DMS 273 (cell line): ENCODE data around the gene AP2M1.

Source experiments
- DNase-seq: peaks from one replicate; lab custom pipeline; 2025; ENCODE audit not compliant: unreplicated experiment; lab: John Stamatoyannopoulos, UW

AP2M1 gene

GRCh38 chr3:184177767-184178306 lies 3.2 kb downstream of the AP2M1 start:
- DNase-seq, result no peak

GRCh38 chr3:184178521-184179138 lies 4.0 kb downstream of the AP2M1 start:
- no peak for DNase-seq

GRCh38 chr3:184180165-184180564 lies 5.5 kb downstream of the AP2M1 start:
- DNase-seq, result no peak

GRCh38 chr3:184181596-184181995 lies 6.9 kb downstream of the AP2M1 start:
- DNase-seq, result no peak

- no peak for DNase-seq
Observed at GRCh38 chr3:184183679-184184078, 9.0 kb downstream of the AP2M1 start.

GRCh38 chr3:184184546-184185230 lies 10.0 kb downstream of the AP2M1 start:
- no peak for DNase-seq

GRCh38 chr3:184185461-184186183 lies 11.0 kb downstream of the AP2M1 start:
- peak; percentile 100 for DNase-seq

- peak; percentile 76 for DNase-seq
Observed at GRCh38 chr3:184186184-184186901, 11.7 kb downstream of the AP2M1 start, which contains the start of gene ABCF3. TSS of gene ABCF3 (plus strand) at chr3:184186199. CDS start at chr3:184186208, 9 bp downstream.

- peak; percentile 73 for DNase-seq
Observed at GRCh38 chr3:184186902-184187207, 12.2 kb downstream of the AP2M1 start.

- no peak for DNase-seq
Observed at GRCh38 chr3:184188080-184188479, 13.4 kb downstream of the AP2M1 start.

GRCh38 chr3:184189421-184189820 lies 14.8 kb downstream of the AP2M1 start:
- no peak for DNase-seq

GRCh38 chr3:184192889-184193288 lies 18.2 kb downstream of the AP2M1 start:
- no peak for DNase-seq

GRCh38 chr3:184193991-184194539 lies 19.4 kb downstream of the AP2M1 start:
- DNase-seq, result no peak

GRCh38 chr3:184196536-184196935 lies 21.9 kb downstream of the AP2M1 start:
- DNase-seq, result no peak

- DNase-seq, result no peak
Observed at GRCh38 chr3:184198509-184198908, 23.9 kb downstream of the AP2M1 start.

- no peak for DNase-seq
Observed at GRCh38 chr3:184200825-184201224, 26.2 kb downstream of the AP2M1 start.

GRCh38 chr3:184203526-184203925 lies 28.9 kb downstream of the AP2M1 start:
- DNase-seq, result no peak

GRCh38 chr3:184209146-184209923 lies 34.7 kb downstream of the AP2M1 start:
- DNase-seq, result no peak

GRCh38 chr3:184211297-184211696 lies 36.6 kb downstream of the AP2M1 start:
- no peak for DNase-seq

- DNase-seq, result no peak
Observed at GRCh38 chr3:184211718-184212117, 37.1 kb downstream of the AP2M1 start.
